GM23338 (cell line): ENCODE data around the gene SLC8A1. TPM values are rescaled to one million over a fixed set of nuclear protein-coding genes. Genes with fewer than 3 reads are reported as not detected.

Experiments
- ATAC-seq: fragments of 200-7000 bp; cut with Tn5 transposase; 3 replicates; pipeline ENCODE4 v1.9.1; 2020
- DNase-seq: peaks from one replicate; pipeline ENCODE4 v3.0.0-alpha.2; 2015; ENCODE audit warnings: low spot score
- H2AFZ ChIP-seq: fragments of 200-600 bp; sonication (generic); 2 replicates; pipeline ENCODE4 v1.8.0; 2016; ENCODE audit warnings: antibody characterized with exemption, mild to moderate bottlenecking, moderate library complexity
- H3F3A ChIP-seq: fragments of 200-600 bp; sonication (generic); replicated peaks from 2 replicates; pipeline ENCODE4 v1.8.0; 2017; ENCODE audit warnings: antibody characterized with exemption, mixed run types, low read depth
- H3K27ac ChIP-seq: fragments of 200-600 bp; sonication (generic); 2 replicates; pipeline ENCODE4 v1.6.1; 2016; ENCODE audit warnings: low read depth
- H3K27me3 ChIP-seq: fragments of 200-600 bp; sonication (generic); 2 replicates; pipeline ENCODE4 v1.8.0; 2016; ENCODE audit warnings: mild to moderate bottlenecking, mixed run types, moderate library complexity; ENCODE audit not compliant: insufficient read depth
- H3K36me3 ChIP-seq: fragments of 200-600 bp; sonication (generic); 2 replicates; pipeline ENCODE4 v1.8.0; 2016; ENCODE audit warnings: mild to moderate bottlenecking; ENCODE audit not compliant: insufficient read depth
- H3K4me1 ChIP-seq: fragments of 200-600 bp; sonication (generic); 2 replicates; pipeline ENCODE4 v1.8.0; 2016; ENCODE audit warnings: mild to moderate bottlenecking, moderate library complexity; ENCODE audit not compliant: insufficient read depth
- H3K4me2 ChIP-seq: fragments of 200-600 bp; sonication (generic); 2 replicates; pipeline ENCODE4 v1.7.1; 2017; ENCODE audit warnings: mixed run types
- H3K4me3 ChIP-seq: fragments of 200-600 bp; sonication (generic); 2 replicates; pipeline ENCODE4 v1.6.1; 2016; ENCODE audit warnings: mixed run types
- H3K79me2 ChIP-seq: fragments of 200-600 bp; sonication (generic); replicated peaks from 2 replicates; pipeline ENCODE4 v1.8.0; 2017; ENCODE audit warnings: mild to moderate bottlenecking; ENCODE audit not compliant: insufficient read depth
- H3K9me2 ChIP-seq: fragments of 200-600 bp; sonication (generic); 2 replicates; pipeline ENCODE4 v1.8.0; 2017; ENCODE audit not compliant: insufficient read depth
- H4K20me1 ChIP-seq: fragments of 200-600 bp; sonication (generic); replicated peaks from 2 replicates; pipeline ENCODE4 v1.8.0; 2017; ENCODE audit warnings: mild to moderate bottlenecking; ENCODE audit not compliant: insufficient read depth
- H3K27ac Mint-ChIP-seq: 2 replicates; pipeline ENCODE4 v1.8.0; 2020; ENCODE audit warnings: inconsistent platforms, mild to moderate bottlenecking, moderate library complexity, mixed read lengths
- H3K27me3 Mint-ChIP-seq: 3 replicates; pipeline ENCODE4 v1.8.0; 2022; ENCODE audit warnings: low read depth, mild to moderate bottlenecking, moderate library complexity, mixed read lengths, inconsistent platforms; ENCODE audit not compliant: insufficient read depth, poor library complexity
- H3K36me3 Mint-ChIP-seq: 3 replicates; pipeline ENCODE4 v1.8.0; 2021; ENCODE audit warnings: low read depth, mild to moderate bottlenecking, inconsistent platforms, moderate library complexity, mixed read lengths
- H3K4me1 Mint-ChIP-seq: 3 replicates; pipeline ENCODE4 v1.8.0; 2020; ENCODE audit warnings: mild to moderate bottlenecking, inconsistent platforms, mixed read lengths
- H3K4me3 Mint-ChIP-seq: 3 replicates; pipeline ENCODE4 v1.8.0; 2021; ENCODE audit warnings: moderate library complexity, mild to moderate bottlenecking, inconsistent platforms, mixed read lengths
- H3K9me3 Mint-ChIP-seq: 3 replicates; pipeline ENCODE4 v1.8.0; 2020; ENCODE audit warnings: moderate library complexity, mild to moderate bottlenecking, inconsistent platforms, mixed read lengths
- CTCF ChIP-seq, 2 experiments: fragments of 200-600 bp in 1 of 2; sonication (generic) in 1 of 2; conservative IDR thresholded peaks; 2 replicates each; pipeline versions ENCODE4 v1.5.1 to v1.6.1; 2016 to 2017; ENCODE audit warnings: antibody characterized with exemption in 2 of 2, low read depth in 2 of 2, mild to moderate bottlenecking in 2 of 2, moderate library complexity in 1 of 2
- EZH2phosphoT487 ChIP-seq: fragments of 200-600 bp; sonication (generic); IDR thresholded peaks from one replicate; pipeline ENCODE4 v1.8.1; 2018; ENCODE audit warnings: antibody characterized with exemption; ENCODE audit not compliant: unreplicated experiment
- NANOG ChIP-seq: IDR thresholded peaks from 2 replicates; pipeline ENCODE4 v1.6.1; 2016; ENCODE audit warnings: antibody characterized with exemption, borderline replicate concordance
- ZNF331 ChIP-seq: fragments of 250-450 bp; sonication (Bioruptor Pico); IDR thresholded peaks from 2 replicates; pipeline ENCODE4 v1.5.0; 2020; ENCODE audit warnings: low read depth, mild to moderate bottlenecking, moderate library complexity
- polyA plus RNA-seq: library from polyadenylated mRNA; unstranded; fragments of >200 nt; fragmentation: Nextera tagmentation; extraction: Ambion mirVana; gene quantifications from 2 replicates; pipeline ENCODE4 v1.2.1, GENCODE V29; 2016
- total RNA-seq: library from RNA; depleted of rRNA; stranded (reverse); fragments of >200 nt; shearing (Covaris generic); gene quantifications from 2 replicates; pipeline ENCODE4 v1.2.3, GENCODE V29; 2014
- TF ChIP-seq, protein P1 (sequence below): fragments of 250-450 bp; sonication (Bioruptor Pico); IDR thresholded peaks from 2 replicates; pipeline ENCODE4 v1.5.0; 2020; ENCODE audit warnings: mild to moderate bottlenecking, moderate library complexity

The SLC8A1 gene
- total and polyA plus RNA-seq, 2 experiments from 2014 or later: 2.5 to 3.3 TPM

GRCh38 chr2:40249577-40249976, 202.3 kb downstream of the SLC8A1 start (continued):
- TF ChIP-seq, protein P1, sequence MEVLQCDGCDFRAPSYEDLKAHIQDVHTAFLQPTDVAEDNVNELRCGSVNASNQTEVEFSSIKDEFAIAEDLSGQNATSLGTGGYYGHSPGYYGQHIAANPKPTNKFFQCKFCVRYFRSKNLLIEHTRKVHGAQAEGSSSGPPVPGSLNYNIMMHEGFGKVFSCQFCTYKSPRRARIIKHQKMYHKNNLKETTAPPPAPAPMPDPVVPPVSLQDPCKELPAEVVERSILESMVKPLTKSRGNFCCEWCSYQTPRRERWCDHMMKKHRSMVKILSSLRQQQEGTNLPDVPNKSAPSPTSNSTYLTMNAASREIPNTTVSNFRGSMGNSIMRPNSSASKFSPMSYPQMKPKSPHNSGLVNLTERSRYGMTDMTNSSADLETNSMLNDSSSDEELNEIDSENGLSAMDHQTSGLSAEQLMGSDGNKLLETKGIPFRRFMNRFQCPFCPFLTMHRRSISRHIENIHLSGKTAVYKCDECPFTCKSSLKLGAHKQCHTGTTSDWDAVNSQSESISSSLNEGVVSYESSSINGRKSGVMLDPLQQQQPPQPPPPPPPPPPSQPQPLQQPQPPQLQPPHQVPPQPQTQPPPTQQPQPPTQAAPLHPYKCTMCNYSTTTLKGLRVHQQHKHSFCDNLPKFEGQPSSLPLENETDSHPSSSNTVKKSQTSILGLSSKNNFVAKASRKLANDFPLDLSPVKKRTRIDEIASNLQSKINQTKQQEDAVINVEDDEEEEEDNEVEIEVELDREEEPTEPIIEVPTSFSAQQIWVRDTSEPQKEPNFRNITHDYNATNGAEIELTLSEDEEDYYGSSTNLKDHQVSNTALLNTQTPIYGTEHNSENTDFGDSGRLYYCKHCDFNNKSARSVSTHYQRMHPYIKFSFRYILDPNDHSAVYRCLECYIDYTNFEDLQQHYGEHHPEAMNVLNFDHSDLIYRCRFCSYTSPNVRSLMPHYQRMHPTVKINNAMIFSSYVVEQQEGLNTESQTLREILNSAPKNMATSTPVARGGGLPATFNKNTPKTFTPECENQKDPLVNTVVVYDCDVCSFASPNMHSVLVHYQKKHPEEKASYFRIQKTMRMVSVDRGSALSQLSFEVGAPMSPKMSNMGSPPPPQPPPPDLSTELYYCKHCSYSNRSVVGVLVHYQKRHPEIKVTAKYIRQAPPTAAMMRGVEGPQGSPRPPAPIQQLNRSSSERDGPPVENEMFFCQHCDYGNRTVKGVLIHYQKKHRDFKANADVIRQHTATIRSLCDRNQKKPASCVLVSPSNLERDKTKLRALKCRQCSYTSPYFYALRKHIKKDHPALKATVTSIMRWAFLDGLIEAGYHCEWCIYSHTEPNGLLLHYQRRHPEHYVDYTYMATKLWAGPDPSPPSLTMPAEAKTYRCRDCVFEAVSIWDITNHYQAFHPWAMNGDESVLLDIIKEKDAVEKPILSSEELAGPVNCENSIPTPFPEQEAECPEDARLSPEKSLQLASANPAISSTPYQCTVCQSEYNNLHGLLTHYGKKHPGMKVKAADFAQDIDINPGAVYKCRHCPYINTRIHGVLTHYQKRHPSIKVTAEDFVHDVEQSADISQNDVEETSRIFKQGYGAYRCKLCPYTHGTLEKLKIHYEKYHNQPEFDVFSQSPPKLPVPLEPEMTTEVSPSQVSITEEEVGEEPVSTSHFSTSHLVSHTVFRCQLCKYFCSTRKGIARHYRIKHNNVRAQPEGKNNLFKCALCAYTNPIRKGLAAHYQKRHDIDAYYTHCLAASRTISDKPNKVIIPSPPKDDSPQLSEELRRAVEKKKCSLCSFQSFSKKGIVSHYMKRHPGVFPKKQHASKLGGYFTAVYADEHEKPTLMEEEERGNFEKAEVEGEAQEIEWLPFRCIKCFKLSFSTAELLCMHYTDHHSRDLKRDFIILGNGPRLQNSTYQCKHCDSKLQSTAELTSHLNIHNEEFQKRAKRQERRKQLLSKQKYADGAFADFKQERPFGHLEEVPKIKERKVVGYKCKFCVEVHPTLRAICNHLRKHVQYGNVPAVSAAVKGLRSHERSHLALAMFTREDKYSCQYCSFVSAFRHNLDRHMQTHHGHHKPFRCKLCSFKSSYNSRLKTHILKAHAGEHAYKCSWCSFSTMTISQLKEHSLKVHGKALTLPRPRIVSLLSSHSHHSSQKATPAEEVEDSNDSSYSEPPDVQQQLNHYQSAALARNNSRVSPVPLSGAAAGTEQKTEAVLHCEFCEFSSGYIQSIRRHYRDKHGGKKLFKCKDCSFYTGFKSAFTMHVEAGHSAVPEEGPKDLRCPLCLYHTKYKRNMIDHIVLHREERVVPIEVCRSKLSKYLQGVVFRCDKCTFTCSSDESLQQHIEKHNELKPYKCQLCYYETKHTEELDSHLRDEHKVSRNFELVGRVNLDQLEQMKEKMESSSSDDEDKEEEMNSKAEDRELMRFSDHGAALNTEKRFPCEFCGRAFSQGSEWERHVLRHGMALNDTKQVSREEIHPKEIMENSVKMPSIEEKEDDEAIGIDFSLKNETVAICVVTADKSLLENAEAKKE (CRISPR knock-in tag): no peak

- Histone ChIP-seq H3K4me1 (peaks cover 12% of the 10 kb centered on the region), H3K27ac (no peak overlapping the region), H3K79me2 (no peaks in the 10 kb centered on the region), H3K27me3 (no peaks in the 10 kb centered on the region), H3K4me3 (no peak overlapping the region), H3K9me2 (no peaks in the 10 kb centered on the region), H4K20me1 (no peaks in the 10 kb centered on the region), H2AFZ (no peak overlapping the region), H3F3A (no peaks in the 10 kb centered on the region), H3K36me3 (no peaks in the 10 kb centered on the region), H3K4me2 (no peak overlapping the region)
- no peak for TF ChIP-seq CTCF (conservative IDR thresholded peaks at IDR 0.05; ENCODE audit: low read depth in 2 of 2)
- TF ChIP-seq, protein P1 (CRISPR knock-in tag): no peak
- TF ChIP-seq EZH2phosphoT487: no peak
- no peak for TF ChIP-seq NANOG
- TF ChIP-seq ZNF331 (CRISPR knock-in tag): no peak
- DNase-seq: no peak
- H3K4me1 Mint-ChIP-seq: peaks cover 18% of the 10 kb centered on the region
- H3K27ac Mint-ChIP-seq: no peak overlapping the region
- H3K36me3 Mint-ChIP-seq: no peaks in the 10 kb centered on the region
- no peak overlapping the region for H3K4me3 Mint-ChIP-seq
- ATAC-seq: no peak
- H3K27me3 Mint-ChIP-seq: no peaks in the 10 kb centered on the region
- no peaks in the 10 kb centered on the region for H3K9me3 Mint-ChIP-seq
These were observed 203.6 kb downstream of the SLC8A1 start for GRCh38 chr2:40248294-40248693.
